SH-SY5Y (cell line): ENCODE results near the gene BOK.

Source experiments
- GATA2 ChIP-seq: IDR thresholded peaks from 2 replicates; pipeline ENCODE4 v1.6.1; 2011; ENCODE audit warnings: mild to moderate bottlenecking, low read depth, low read length
- GATA3 ChIP-seq: IDR thresholded peaks from 2 replicates; pipeline ENCODE4 v1.6.1; 2011; ENCODE audit warnings: low read depth, mild to moderate bottlenecking, low read length, moderate library complexity

- no peak for TF ChIP-seq GATA2
- TF ChIP-seq GATA3: no peak
Observed at GRCh38 chr2:241615041-241615440, 56.5 kb downstream of the BOK start.
